Measurements from ENCODE around the gene PCSK6.

PCSK6 gene

GRCh38 chr15:101498717-101499480, 9.4 kb upstream of the PCSK6 start:
- no peak for DNase-seq

- DNase-seq: no peak
Measured at GRCh38 chr15:101498076-101498716, 8.7 kb upstream of the PCSK6 start.

DNA sequence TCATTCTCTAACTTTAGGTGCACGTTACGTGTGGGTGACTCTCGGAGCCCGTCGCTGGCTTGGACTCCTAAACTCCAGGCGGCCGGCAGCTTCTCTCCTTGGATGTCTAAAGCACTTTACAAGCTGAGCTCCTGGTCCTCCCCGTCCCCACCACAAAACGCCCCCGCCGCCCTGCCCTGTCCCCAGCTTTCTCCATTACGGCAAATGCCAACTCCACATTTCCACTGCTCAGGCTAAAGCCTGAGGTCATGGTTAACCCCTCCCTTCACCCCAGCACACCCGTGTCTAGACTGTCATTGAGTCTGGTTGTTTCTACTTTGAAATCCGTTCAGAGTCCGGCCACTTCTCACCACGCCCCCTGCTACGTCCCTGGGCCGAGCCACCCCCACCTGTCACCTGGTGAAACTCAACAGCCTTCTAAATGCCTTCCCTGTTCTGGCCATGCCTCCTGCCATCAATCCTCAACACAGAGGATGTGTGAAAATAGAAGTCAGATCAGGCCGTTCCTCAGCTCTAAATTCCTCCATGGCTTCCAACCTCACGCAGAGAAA, 8.1 kb upstream of the PCSK6 start:
- DNase-seq: no peak

- no peak for DNase-seq
Measured at GRCh38 chr15:101497017-101497416, 7.5 kb upstream of the PCSK6 start.

DNA sequence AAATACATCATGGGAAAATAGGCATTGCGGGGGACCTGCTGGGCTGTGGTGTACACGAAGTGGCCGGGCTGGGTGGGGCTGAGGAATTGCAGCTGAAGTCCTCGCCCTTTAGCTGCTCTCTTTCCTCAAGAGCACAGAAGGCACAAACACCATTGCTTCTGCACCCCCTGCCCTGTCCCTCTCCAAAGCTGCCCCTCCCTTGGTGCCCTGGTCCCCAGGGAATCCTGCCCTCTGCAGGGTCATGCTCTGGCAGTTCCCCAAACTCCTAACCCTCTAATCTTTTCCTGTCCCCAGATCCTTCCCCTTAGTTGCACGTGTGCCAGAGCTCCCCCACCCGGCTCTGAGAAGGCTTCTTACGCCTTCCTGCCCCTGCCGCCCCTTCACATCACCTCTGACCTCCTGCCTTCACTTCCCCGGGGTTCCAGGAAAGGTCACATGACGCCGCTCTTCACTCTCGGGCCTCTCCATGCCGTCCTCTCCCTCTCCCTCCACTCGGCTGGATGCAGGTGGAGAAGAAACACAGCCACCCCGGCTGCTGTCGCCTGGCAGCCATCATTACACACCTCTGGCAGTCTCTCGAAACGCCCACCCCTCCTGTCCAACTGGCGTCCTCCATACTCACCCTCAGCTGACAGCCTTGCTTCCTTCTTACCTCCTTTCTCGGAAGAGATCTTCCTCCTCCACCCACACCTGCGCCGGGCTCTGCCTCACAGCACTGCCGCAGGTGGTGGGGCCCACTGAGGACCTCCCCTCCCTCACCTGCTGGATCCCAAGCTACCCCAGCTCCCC, 6.9 kb upstream of the PCSK6 start:
- no peak for DNase-seq

GRCh38 chr15:101495334-101496197, 6.1 kb upstream of the PCSK6 start:
- no peak for DNase-seq

DNA sequence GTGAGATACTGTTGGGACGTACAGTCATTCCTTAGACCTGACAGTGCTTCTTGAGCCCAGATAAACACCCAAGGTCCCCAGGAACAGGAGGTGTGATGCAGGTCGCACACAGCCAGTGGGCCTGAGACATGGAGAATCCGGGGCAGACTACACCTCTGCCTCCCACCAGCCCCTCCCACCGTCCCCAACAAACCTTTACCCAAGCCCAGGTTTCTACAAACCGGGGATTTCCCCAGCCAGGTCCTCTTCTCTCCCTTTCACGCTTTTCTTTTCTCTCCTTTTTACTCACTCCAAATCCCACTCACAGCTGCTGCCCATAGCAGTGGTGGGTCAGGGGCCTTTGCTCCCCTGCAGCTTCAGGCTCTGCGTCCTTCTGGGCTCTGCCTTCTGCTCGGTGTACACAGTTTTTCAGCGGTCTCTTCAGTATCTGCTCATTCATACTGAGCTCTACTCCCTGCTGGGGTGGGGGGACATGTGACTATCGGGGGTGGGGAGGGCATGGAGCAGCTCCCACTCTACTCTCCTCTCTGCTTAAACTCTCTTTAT, 4.8 kb upstream of the PCSK6 start:
- DNase-seq: no peak

DNA sequence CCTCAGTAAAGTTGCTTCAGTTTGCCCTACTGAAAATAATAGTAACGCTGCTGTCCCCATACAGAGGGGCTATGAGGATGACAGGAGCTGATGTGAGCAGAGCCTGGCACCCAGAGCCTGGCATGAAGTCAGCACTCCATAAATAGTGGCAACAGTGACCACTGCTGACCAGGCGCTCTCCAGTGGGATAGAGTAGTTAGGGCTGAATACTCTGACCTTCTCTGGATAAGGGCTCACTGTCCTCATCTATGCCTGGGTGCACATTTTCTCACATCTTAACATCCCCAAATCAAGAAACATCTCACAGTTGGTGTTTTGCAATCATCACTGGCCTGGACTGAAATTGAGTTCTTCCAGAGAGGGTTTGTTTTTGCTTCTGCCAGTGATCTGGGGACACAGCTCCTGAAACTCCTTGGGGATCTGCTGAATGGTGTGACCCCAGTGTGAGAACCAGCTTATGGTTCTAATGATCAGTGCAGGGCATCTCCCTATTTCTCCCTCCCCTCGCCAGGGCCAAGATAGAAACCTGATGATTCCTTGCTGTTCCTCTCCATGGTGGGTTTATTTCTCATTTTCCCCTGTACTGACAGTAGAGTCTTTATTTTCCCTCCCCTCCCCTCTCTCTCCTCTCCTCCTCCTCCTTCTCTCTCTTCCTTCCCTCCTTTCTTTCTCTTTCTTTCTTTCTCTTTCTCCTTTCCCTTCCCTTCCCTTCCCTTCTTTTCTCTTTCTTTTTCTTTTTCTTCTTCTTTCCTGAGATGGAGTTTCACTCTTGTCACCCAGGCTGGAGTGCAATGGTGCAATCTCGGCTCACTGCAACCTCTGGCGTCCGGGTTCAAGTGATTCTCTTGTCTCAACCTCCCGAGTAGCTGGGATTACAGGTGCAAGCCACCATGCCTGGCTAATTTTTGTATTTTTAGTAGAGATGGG, 3.5 kb upstream of the PCSK6 start:
- DNase-seq: no peak

GRCh38 chr15:101491734-101492640, 2.5 kb upstream of the PCSK6 start:
- no peak for DNase-seq

DNA sequence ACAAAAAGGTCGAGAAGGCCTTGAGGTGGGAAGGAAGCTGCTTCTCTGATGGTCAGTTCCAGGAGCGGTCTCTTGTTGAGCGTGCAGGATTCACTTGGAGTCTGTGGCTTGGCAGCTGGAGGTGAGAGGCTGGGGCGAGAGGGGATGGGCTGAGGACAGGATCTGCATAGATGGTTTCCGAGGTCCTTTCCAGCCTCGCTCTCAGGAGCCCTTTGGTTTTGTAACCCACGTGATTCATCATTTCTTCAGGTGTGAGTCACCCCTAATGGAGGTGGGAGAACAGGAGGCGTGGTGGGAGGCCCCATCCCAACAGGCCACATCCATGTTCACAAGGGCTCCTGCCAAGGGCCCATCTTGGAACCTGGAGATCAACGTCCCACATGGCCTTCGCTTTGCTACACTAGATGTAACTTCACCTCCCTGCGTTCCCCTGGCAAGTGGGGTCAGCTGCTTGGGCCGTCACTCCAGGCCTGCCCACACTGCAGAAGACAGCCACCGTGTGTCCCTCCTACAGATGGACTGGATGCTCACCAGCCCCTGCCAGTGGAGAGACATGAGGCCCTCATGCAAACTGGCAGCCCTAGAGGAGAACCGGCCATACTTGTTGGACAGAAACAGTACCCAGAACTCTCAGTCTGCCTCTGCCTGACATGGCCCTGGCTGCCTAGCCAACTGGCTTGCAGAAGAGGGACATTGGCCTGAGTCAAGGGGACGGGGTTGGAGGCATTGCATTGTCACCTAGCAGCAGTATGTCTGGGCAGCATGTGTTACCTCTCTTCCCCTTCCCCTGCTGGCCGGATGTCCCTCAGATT, 1.6 kb upstream of the PCSK6 start:
- DNase-seq: no peak

GRCh38 chr15:101490408-101490891, 943 bp upstream of the PCSK6 start:
- DNase-seq: no peak

- DNase-seq: no peak
Measured at GRCh38 chr15:101489237-101489598, 289 bp downstream of the PCSK6 start.

- no peak for DNase-seq
Measured at GRCh38 chr15:101488300-101489164, 975 bp downstream of the PCSK6 start.

DNA sequence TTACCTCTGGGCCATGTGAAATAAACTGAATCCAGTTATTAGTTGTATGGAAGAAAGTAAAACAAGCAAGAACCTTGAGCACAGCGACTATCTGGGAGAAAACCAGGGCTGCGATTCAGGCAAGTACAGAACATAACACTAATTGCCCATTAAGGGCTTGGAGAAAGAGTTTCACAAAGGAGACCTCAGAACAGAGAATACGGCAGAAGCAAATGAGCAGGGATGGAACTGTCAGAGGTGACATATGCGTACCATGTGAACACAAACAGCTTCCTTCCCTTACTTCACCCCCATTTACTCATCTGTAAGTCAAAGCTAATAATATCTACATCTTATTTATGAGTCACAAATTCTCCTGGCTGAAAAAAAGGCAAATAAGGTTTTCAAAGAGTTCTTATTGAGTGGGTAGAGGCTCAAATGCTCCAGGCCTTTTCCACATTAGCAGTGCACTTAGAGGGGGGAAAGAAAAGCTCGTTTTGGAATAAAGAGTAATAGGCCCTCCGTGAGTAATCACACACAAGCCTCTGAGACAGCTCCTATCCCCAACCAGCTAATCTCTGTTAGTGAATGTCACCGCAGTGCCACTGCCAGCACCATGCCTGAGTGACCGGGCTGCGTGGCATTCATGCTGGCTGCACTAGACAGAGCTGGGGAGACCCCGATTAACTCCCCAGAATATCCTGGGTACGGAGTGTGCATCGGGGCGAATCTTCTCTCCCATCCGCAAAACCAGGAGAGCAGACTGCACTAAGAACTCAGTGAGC, 2.6 kb downstream of the PCSK6 start:
- no peak for DNase-seq

DNA sequence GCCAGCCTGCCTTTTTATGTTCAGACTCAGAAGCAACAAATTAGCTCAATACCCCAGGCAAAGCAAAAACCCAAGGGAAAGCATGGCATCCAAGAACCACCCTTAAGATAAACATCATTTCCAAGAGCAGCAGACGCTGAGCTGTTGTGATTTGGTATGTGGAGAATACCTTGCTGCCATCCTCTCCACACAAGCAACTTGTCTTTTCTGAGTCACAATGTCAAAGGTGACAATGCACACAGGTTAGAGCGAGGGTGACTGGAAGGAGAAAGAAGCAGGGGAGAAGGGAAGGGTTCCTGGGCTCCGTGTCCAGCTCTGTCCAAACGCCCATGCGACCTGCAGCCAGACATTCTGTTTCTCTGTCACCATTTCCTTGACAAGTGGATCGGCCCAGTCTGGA, 6.0 kb downstream of the PCSK6 start:
- DNase-seq: no peak

GRCh38 chr15:101482526-101483371, 6.8 kb downstream of the PCSK6 start:
- DNase-seq: no peak

All from NCI-H748 treated with DMSO at 0.1 percent for 48 hours (cell line).